AG04450 (cell line): ENCODE measurements around the gene HOXC9. TPM values are rescaled to one million over a fixed set of nuclear protein-coding genes. Genes with fewer than 3 reads are reported as not detected.

Source experiments
- CTCF ChIA-PET: fragments of 300-600, 350-600 bp; formaldehyde crosslinking; extraction: SDS; loops from one replicate; lab custom pipeline; 2022; ENCODE audit warnings: antibody characterized with exemption, inconsistent platforms; lab: Charles Lee
- POLR2A ChIA-PET: fragments of 350-600 bp; formaldehyde crosslinking; extraction: SDS; loops from one replicate; lab custom pipeline; 2021; ENCODE audit warnings: antibody characterized with exemption, inconsistent platforms; lab: Yijun Ruan, JAX
- DNase-seq: peaks from one replicate; pipeline ENCODE4 v3.0.0-alpha.2; 2011; ENCODE audit warnings: low read depth, low spot score
- H3K27ac ChIP-seq: one replicate; pipeline ENCODE4 v1.5.1; 2012; ENCODE audit warnings: low read depth, low read length, control low read depth
- H3K27me3 ChIP-seq: one replicate; pipeline ENCODE4 v1.6.0; 2012; ENCODE audit warnings: low read length; ENCODE audit not compliant: control insufficient read depth, insufficient read depth
- H3K4me3 ChIP-seq: 2 replicates; pipeline ENCODE4 v1.5.1; 2011; ENCODE audit warnings: mild to moderate bottlenecking, low read depth, low read length, control low read depth
- H3K9me3 ChIP-seq: 2 replicates; pipeline ENCODE4 v1.5.1; 2012; ENCODE audit warnings: low read length; ENCODE audit not compliant: control insufficient read depth, insufficient read depth
- polyA plus RNA-seq: library from polyadenylated mRNA; depleted of rRNA; stranded (reverse); fragments of >200 nt; gene quantifications from 2 replicates; pipeline ENCODE4 v1.2.3, GENCODE V29; 2011
- TF ChIP-seq, protein P1 (sequence below): IDR thresholded peaks from 2 replicates; pipeline ENCODE4 v1.5.1; 2011; ENCODE audit warnings: low read depth, low read length, control low read depth, inconsistent platforms

The HOXC9 gene
- polyA plus RNA-seq, 1 experiment = not detected

DNA sequence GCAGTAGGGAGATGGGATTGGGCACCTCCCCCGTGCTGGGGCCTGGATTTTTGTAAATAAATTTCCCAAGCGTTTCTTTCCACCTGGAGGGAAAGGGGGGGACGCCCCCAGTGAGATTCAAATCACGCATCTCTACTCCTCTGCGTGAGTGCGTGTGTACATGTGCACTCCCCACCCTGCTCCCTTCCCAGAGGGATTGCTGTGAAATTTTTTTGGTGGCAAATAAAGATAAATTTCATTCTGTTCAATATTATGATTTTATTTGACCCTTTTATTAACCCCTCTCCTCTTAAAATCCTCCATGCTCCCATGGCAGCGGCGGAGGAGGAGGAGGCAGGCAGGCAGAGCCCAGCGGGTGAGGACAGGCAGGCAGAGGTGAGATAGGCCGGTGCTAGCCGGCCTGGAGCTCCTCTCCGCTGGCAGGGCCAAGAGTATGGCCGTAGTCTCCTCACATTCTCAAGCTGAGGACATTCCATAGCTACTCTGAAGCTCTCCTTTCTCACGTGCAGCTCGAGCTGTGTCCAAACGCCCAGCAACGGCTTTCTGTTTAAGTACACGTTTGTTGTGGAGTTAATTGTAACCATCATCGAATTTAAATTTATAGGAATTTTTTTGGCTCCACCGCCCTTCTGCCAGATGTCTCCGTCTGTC is 23.7 kb upstream of the HOXC9 start:
- TF ChIP-seq, protein P1, sequence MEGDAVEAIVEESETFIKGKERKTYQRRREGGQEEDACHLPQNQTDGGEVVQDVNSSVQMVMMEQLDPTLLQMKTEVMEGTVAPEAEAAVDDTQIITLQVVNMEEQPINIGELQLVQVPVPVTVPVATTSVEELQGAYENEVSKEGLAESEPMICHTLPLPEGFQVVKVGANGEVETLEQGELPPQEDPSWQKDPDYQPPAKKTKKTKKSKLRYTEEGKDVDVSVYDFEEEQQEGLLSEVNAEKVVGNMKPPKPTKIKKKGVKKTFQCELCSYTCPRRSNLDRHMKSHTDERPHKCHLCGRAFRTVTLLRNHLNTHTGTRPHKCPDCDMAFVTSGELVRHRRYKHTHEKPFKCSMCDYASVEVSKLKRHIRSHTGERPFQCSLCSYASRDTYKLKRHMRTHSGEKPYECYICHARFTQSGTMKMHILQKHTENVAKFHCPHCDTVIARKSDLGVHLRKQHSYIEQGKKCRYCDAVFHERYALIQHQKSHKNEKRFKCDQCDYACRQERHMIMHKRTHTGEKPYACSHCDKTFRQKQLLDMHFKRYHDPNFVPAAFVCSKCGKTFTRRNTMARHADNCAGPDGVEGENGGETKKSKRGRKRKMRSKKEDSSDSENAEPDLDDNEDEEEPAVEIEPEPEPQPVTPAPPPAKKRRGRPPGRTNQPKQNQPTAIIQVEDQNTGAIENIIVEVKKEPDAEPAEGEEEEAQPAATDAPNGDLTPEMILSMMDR = no peak
- Histone ChIP-seq H3K27ac (no peak overlapping the region), H3K27me3 (peaks cover 93% of the 10 kb centered on the region), H3K9me3 (peaks cover 12% of the 10 kb centered on the region), H3K4me3 (no peak overlapping the region)
- DNase-seq = no peak
- POLR2A ChIA-PET = no interaction called here
- CTCF ChIA-PET = interaction anchor here (0.6 to 1.1 kb wide), 2 partner anchors 29 to 158 kb away, joined by 3 read pairs; no protein-coding TSS in a partner anchor

DNA sequence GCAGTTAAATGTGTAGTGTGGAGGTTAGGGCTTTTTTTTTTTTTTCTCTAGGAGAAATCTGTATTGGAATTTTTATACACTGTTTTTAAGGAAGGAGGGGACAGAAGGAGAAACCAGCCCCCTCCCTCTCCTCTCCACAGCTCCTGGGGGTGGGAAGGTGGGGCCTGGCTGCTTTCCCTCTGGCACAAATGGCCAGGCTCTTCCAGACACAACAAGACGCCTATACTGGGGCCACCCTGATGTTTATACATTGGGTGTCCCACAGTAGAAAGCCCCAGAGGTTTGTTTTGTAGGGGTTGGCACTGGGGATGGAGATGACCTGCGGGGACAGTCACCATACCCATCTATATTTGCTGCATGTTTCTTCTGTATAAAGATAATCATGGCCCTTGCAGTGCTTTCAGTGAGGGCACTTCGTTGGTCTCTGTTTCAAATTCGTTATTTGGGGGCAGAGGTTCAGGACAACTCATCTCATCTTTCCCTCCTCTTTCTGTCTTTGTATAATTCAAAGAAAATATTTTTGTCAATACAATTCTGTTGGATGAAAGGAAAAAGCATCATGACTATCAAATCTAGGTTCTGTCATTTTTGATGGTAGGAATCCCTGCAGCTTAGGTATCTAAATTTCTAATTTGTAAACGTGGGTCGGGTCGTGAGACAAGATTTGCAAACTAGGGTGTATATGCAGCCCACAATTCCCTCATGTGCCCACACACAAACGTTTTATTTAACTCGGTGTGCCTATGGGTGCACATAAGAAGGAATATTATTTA is 23.0 kb upstream of the HOXC9 start:
- Histone ChIP-seq H3K27ac (no peak overlapping the region), H3K9me3 (peaks cover 12% of the 10 kb centered on the region), H3K4me3 (no peak overlapping the region), H3K27me3 (peaks cover 93% of the 10 kb centered on the region)
- DNase-seq = no peak
- TF ChIP-seq, protein P1 = no peak
- ChIA-PET POLR2A (no interaction called here), CTCF (interaction anchor here (1.1 kb wide), 1 partner anchor 29 kb away, joined by 3 read pairs; no protein-coding TSS in a partner anchor)

DNA sequence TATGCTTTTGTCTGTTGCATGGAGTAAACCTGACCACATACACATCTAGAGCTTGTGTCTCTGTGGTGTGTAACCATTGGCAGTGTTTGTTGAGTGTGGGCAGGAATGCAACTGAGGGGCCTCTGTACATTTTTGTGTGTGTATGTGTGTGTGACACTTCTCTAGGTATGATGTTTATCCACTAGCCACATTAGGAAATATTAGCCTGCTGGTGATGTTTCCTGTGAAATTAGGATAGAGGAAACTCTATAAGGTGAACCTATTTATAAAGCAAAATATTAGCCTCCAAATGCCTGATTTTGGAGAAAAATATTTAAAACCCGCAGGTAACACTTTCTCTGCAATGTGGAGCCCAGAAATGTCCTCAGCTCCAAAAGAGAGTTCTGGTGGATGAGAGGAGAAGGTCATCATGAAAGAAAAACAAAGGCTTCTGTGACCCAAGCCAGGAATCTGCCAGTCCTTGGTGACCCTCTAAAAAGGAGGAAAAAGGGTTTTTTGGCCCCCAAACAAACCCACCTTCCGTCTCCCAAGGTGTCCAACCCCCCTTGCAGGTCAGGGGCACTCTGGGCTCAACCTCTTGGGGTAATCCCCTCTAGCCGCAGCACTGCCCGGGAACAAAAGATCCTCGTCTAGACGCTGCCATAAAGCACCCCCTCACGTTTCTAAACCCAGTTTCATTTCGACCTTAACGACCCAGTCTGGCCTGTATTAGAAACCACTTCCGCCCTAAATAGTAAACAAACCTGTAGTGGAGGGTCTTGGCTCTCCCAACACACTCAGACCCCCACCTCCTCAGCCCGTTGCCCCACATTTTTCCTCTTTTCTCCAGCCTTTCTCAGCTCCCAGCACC is 22.1 kb upstream of the HOXC9 start:
- no peak overlapping the region for H3K4me3 ChIP-seq
- H3K27ac ChIP-seq = no peak overlapping the region
- DNase-seq = no peak
- ChIA-PET POLR2A (no interaction called here), CTCF (interaction anchor here (0.6 kb wide), 1 partner anchor 347 kb away, joined by 5 read pairs; the partner anchor contains the start of gene COPZ1)
- H3K9me3 ChIP-seq = peaks cover 11% of the 10 kb centered on the region
- TF ChIP-seq, protein P1 = no peak
- H3K27me3 ChIP-seq = peaks cover 93% of the 10 kb centered on the region

DNA sequence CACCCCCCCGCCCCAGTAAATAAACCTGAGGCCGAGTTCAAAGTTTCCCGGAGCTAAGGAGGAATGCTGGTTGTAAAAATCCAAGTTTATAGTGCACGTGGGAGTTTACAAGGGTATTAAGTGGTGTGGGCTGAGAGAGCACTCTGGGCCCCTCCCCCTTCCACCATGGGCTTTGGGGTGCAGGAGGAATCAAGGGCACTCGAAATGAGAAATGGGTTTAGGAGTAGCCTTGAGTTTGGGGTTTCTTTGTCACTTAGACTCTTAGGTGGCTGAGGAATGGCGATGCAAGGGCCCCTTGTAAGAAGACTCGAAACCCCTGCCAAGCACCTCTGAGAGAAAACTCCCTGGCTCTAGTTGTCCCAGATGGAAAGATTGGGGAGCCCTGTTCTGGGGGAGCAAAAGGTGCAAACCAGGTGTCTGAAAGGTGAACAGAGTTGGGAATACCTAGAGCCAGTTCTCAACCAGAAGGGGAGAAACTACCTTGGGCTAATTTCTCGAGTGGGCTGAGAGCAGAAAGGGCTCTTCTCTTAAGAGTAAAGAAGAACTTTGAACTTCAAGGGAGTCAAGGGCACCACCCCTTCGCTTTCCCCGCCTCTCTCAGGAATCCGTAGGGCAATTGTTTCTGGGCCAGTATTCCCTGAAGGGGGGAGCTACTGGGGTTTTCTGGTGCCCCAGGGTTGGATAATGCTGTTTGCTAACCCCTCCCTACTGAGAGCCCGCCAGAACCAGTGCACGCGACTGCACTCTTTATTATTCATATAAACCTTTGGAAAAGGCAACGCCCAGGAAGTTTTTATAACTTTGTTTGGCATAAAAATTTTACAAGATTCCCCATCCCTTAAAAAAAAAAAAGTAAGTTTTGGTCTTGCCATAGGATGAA is 21.2 kb upstream of the HOXC9 start:
- Histone ChIP-seq H3K9me3 (peaks cover 6% of the 10 kb centered on the region; the same call in 1 of the 2 replicates), H3K27ac (no peak overlapping the region), H3K4me3 (no peak overlapping the region), H3K27me3 (peaks cover 93% of the 10 kb centered on the region)
- POLR2A ChIA-PET = no interaction called here
- TF ChIP-seq, protein P1 = no peak
- CTCF ChIA-PET = interaction anchor here (0.6 kb wide), 1 partner anchor 346 kb away, joined by 5 read pairs; the partner anchor contains the start of gene COPZ1
- DNase-seq = no peak
